PFSK-1 (cell line): ENCODE data around the gene PNISR.

ENCODE experiments used
- FOXP2 ChIP-seq: optimal IDR thresholded peaks from 2 replicates; pipeline ENCODE3; 2011; ENCODE audit warnings: borderline replicate concordance, control low read depth, inconsistent platforms; ENCODE audit not compliant: insufficient read depth; ENCODE audit errors: extremely low read length, extremely low read depth
- POLR2AphosphoS5 ChIP-seq: IDR thresholded peaks from 2 replicates; pipeline ENCODE4 v1.6.1; 2012; ENCODE audit warnings: low read depth, mild to moderate bottlenecking, control low read depth, low read length, moderate library complexity
- SIN3A ChIP-seq: IDR thresholded peaks from 2 replicates; pipeline ENCODE4 v1.6.1; 2012; ENCODE audit warnings: mild to moderate bottlenecking, low read length, moderate library complexity, borderline replicate concordance; ENCODE audit not compliant: insufficient read depth
- TAF1 ChIP-seq: IDR thresholded peaks from 2 replicates; pipeline ENCODE4 v1.6.1; 2012; ENCODE audit warnings: low read length, control low read depth, borderline replicate concordance; ENCODE audit not compliant: insufficient read depth

- TF ChIP-seq POLR2AphosphoS5 (no peak), TAF1 (no peak), SIN3A (no peak), FOXP2 (no peak)
Observed at GRCh38 chr6:99412065-99412464, 13.0 kb downstream of the PNISR start.
